H1 (cell line): ENCODE data around the gene IL1RL1. TPM values are rescaled to one million over a fixed set of nuclear protein-coding genes. Genes with fewer than 3 reads are reported as not detected.

ENCODE experiments used
- CTCF ChIA-PET: fragments of 300-600 bp; sonication (Branson Sonifier 250); formaldehyde crosslinking; loops from one replicate; lab custom pipeline; 2021; ENCODE audit not compliant: partially characterized antibody; lab: Charles Lee
- POLR2A ChIA-PET: fragments of 300-600 bp; sonication (Branson Sonifier 250); formaldehyde crosslinking; loops from one replicate; lab custom pipeline; 2021; ENCODE audit warnings: inconsistent platforms; ENCODE audit not compliant: partially characterized antibody; lab: Charles Lee
- DNase-seq, 2 experiments: peaks; one replicate each; pipeline versions ENCODE4 v3.0.0 to v3.0.0-alpha.2; 2010 to 2022; ENCODE audit warnings: low spot score in 2 of 2, low read depth in 1 of 2, mixed read lengths in 1 of 2
- FAIRE-seq: peaks from 2 replicates; lab custom pipeline; 2011; peaks lifted over from hg19 to GRCh38; lab: Jason Lieb, UNC
- H2AFZ ChIP-seq: 2 replicates; pipeline ENCODE4 v1.8.1; 2012; ENCODE audit warnings: low read length, inconsistent platforms
- H2AK5ac ChIP-seq: 2 replicates; pipeline ENCODE4 v1.6.1; 2013; ENCODE audit warnings: low read depth, low read length
- H2BK120ac ChIP-seq: replicated peaks from 2 replicates; pipeline ENCODE3; 2013; ENCODE audit warnings: low read depth, low read length, inconsistent platforms
- H2BK12ac ChIP-seq: 2 replicates; pipeline ENCODE4 v1.6.1; 2013; ENCODE audit warnings: low read depth, low read length
- H2BK15ac ChIP-seq: 2 replicates; pipeline ENCODE4 v1.6.1; 2013; ENCODE audit warnings: low read length
- H2BK20ac ChIP-seq: 2 replicates; pipeline ENCODE4 v1.6.1; 2013; ENCODE audit warnings: low read length
- H2BK5ac ChIP-seq: 2 replicates; pipeline ENCODE4 v1.6.1; 2013; ENCODE audit warnings: low read depth, low read length
- H3K14ac ChIP-seq: 2 replicates; pipeline ENCODE4 v1.6.1; 2013; ENCODE audit warnings: inconsistent platforms; ENCODE audit not compliant: insufficient read length
- H3K18ac ChIP-seq: 2 replicates; pipeline ENCODE4 v1.6.1; 2013; ENCODE audit warnings: low read length; ENCODE audit errors: extremely low read depth
- H3K23ac ChIP-seq: 2 replicates; pipeline ENCODE4 v1.6.1; 2013; ENCODE audit warnings: inconsistent platforms; ENCODE audit not compliant: insufficient read length
- H3K23me2 ChIP-seq: 2 replicates; pipeline ENCODE4 v1.6.1; 2013; ENCODE audit warnings: low read depth, low read length
- H3K27ac ChIP-seq: 2 replicates; pipeline ENCODE4 v1.6.1; 2011; ENCODE audit warnings: low read depth, low read length, inconsistent platforms
- H3K27me3 ChIP-seq, 4 experiments: replicated peaks in 1 of 4; 1 replicate in 1 of 4; 2 replicates in 3 of 4; pipeline versions ENCODE4 v1.6.1 to v1.8.1; 2011 to 2013; ENCODE audit warnings: low read length in 3 of 4, mild to moderate bottlenecking in 3 of 4, inconsistent platforms in 2 of 4, mixed read lengths in 2 of 4, moderate library complexity in 1 of 4; ENCODE audit not compliant: control insufficient read depth in 3 of 4, insufficient read depth in 3 of 4; ENCODE audit errors: extremely low read depth in 1 of 4
- H3K36me3 ChIP-seq, 4 experiments: 2 replicates each; pipeline versions ENCODE4 v1.6.1 to v1.8.1; 2011 to 2013; ENCODE audit warnings: mild to moderate bottlenecking in 4 of 4, low read length in 3 of 4, moderate library complexity in 2 of 4, control low read depth in 1 of 4, inconsistent platforms in 1 of 4; ENCODE audit not compliant: insufficient read depth in 4 of 4, control insufficient read depth in 2 of 4
- H3K4ac ChIP-seq: replicated peaks from 2 replicates; pipeline ENCODE3; 2013; ENCODE audit warnings: low read length, low read depth, mixed read lengths, inconsistent platforms; ENCODE audit not compliant: insufficient read length
- H3K4me1 ChIP-seq, 4 experiments: replicated peaks in 1 of 4; 1 replicate in 1 of 4; 2 replicates in 3 of 4; pipeline versions ENCODE4 v1.6.1 to v1.8.1; 2011 to 2013; ENCODE audit warnings: low read length in 3 of 4, inconsistent platforms in 2 of 4, mixed read lengths in 1 of 4; ENCODE audit not compliant: insufficient read depth in 4 of 4, control insufficient read depth in 3 of 4
- H3K4me2 ChIP-seq, 2 experiments: 2 replicates each; pipeline versions ENCODE4 v1.6.1 to v1.8.1; 2011 to 2013; ENCODE audit warnings: low read depth in 2 of 2, low read length in 2 of 2, control low read depth in 1 of 2, inconsistent platforms in 1 of 2, mild to moderate bottlenecking in 1 of 2; ENCODE audit not compliant: insufficient read depth in 1 of 2
- H3K4me3 ChIP-seq, 4 experiments: fragments of 200-600, 300-600 bp in 1 of 4; sonication (generic), shearing (Covaris generic), sonication (Bioruptor Twin) in 1 of 4; 2 replicates each; pipeline versions ENCODE4 v1.5.1 to v1.8.1; 2011 to 2016; ENCODE audit warnings: low read length in 4 of 4, low read depth in 3 of 4, control low read depth in 2 of 4, inconsistent platforms in 2 of 4, mild to moderate bottlenecking in 2 of 4, mixed read lengths in 1 of 4, moderate library complexity in 1 of 4; ENCODE audit not compliant: insufficient read depth in 2 of 4; ENCODE audit errors: extremely low read depth in 1 of 4
- H3K56ac ChIP-seq: replicated peaks from 2 replicates; pipeline ENCODE3; 2013; ENCODE audit warnings: low read depth, mild to moderate bottlenecking, mixed read lengths, low read length, inconsistent platforms; ENCODE audit not compliant: insufficient read length
- H3K79me1 ChIP-seq: 2 replicates; pipeline ENCODE4 v1.6.1; 2013; ENCODE audit warnings: low read depth, low read length, control low read depth
- H3K79me2 ChIP-seq, 2 experiments: 2 replicates each; pipeline versions ENCODE4 v1.6.1 to v1.8.1; 2012 to 2013; ENCODE audit warnings: low read length in 2 of 2, mild to moderate bottlenecking in 2 of 2, inconsistent platforms in 1 of 2; ENCODE audit not compliant: insufficient read depth in 2 of 2, control insufficient read depth in 1 of 2
- H3K9ac ChIP-seq, 4 experiments: replicated peaks in 1 of 4; 1 replicate in 1 of 4; 2 replicates in 3 of 4; pipeline versions ENCODE4 v1.6.1 to v1.8.1; 2011 to 2013; ENCODE audit warnings: low read depth in 3 of 4, low read length in 3 of 4, control low read depth in 2 of 4, mild to moderate bottlenecking in 2 of 4, moderate library complexity in 2 of 4, inconsistent platforms in 1 of 4; ENCODE audit errors: extremely low read depth in 1 of 4
- H3K9me3 ChIP-seq, 2 experiments: 2 replicates each; pipeline versions ENCODE4 v1.6.1 to v1.8.1; 2012 to 2013; ENCODE audit warnings: mild to moderate bottlenecking in 2 of 2, moderate library complexity in 2 of 2, control low read depth in 1 of 2, inconsistent platforms in 1 of 2, low read depth in 1 of 2, low read length in 1 of 2, mixed read lengths in 1 of 2; ENCODE audit not compliant: insufficient read depth in 2 of 2
- H4K20me1 ChIP-seq, 2 experiments: replicated peaks in 1 of 2; 2 replicates each; pipeline versions ENCODE3 to v1.8.1; 2011 to 2013; ENCODE audit warnings: inconsistent platforms in 2 of 2, low read length in 2 of 2, mild to moderate bottlenecking in 1 of 2; ENCODE audit not compliant: insufficient read depth in 2 of 2, control insufficient read depth in 1 of 2
- H4K5ac ChIP-seq: 2 replicates; pipeline ENCODE4 v1.6.1; 2013; ENCODE audit warnings: low read length, low read depth, mixed read lengths, inconsistent platforms; ENCODE audit not compliant: insufficient read length
- H4K8ac ChIP-seq: 2 replicates; pipeline ENCODE4 v1.8.0; 2013; ENCODE audit warnings: mild to moderate bottlenecking, moderate library complexity, low read length, inconsistent platforms; ENCODE audit not compliant: insufficient read depth; ENCODE audit errors: extremely low read depth
- H4K91ac ChIP-seq: replicated peaks from 2 replicates; pipeline ENCODE3; 2013; ENCODE audit warnings: low read length, mixed read lengths, inconsistent platforms; ENCODE audit not compliant: insufficient read length
- ATF2 ChIP-seq: IDR thresholded peaks from 2 replicates; pipeline ENCODE4 v1.6.1; 2012; ENCODE audit warnings: low read length, inconsistent platforms
- FOSL1 ChIP-seq: IDR thresholded peaks from 2 replicates; pipeline ENCODE4 v1.6.1; 2011; ENCODE audit warnings: mild to moderate bottlenecking, low read depth, low read length, moderate library complexity; ENCODE audit not compliant: insufficient read depth
- JUN ChIP-seq: IDR thresholded peaks from 2 replicates; pipeline ENCODE4 v1.6.1; 2011; ENCODE audit warnings: low read depth, mild to moderate bottlenecking, improper control_type of control experiment, low read length
- KDM4A ChIP-seq: IDR thresholded peaks from one replicate; pipeline ENCODE4 v1.7.1; 2012; ENCODE audit warnings: low read depth, mild to moderate bottlenecking, moderate library complexity, low read length, inconsistent platforms; ENCODE audit not compliant: severe bottlenecking
- NANOG ChIP-seq: IDR thresholded peaks from 2 replicates; pipeline ENCODE4 v1.6.1; 2011; ENCODE audit warnings: low read length, low read depth, mild to moderate bottlenecking, inconsistent platforms; ENCODE audit not compliant: insufficient read depth, poor library complexity, severe bottlenecking
- NRF1 ChIP-seq: IDR thresholded peaks from 2 replicates; pipeline ENCODE4 v1.6.1; 2011; ENCODE audit warnings: mild to moderate bottlenecking, low read depth, low read length, improper control_type of control experiment
- POLR2A ChIP-seq, 2 experiments: IDR thresholded peaks; 1 replicate in 1 of 2; 2 replicates in 1 of 2; pipeline ENCODE4 v1.6.1; 2011; ENCODE audit warnings: low read depth in 2 of 2, low read length in 2 of 2, mild to moderate bottlenecking in 2 of 2; ENCODE audit errors: control extremely low read depth in 1 of 2
- WGBS, 2 experiments: shearing (Covaris generic) in 1 of 2; methylation state at CpG; one replicate each; pipeline versions ENCODE4 v1.1.6 to v1.1.7; 2013 to 2015; ENCODE audit warnings: low lambda C conversion rate in 2 of 2, mixed read lengths in 2 of 2, inconsistent platforms in 1 of 2, low coverage in 1 of 2, missing lambda C conversion rate in 1 of 2; ENCODE audit not compliant: insufficient replicate concordance in 2 of 2, insufficient coverage in 1 of 2, insufficient read length in 1 of 2; ENCODE audit errors: extremely low coverage in 1 of 2, missing lambda C conversion rate in 1 of 2; 5-methylcytosine and 5-hydroxymethylcytosine counted together
- polyA plus RNA-seq, 7 experiments: library from polyadenylated mRNA; depleted of rRNA in 3 of 7; stranded (reverse) in 5 of 7; unstranded in 2 of 7; fragments of >200 nt in 5 of 7; fragments of 200-250 nt in 2 of 7; gene quantifications; 1 replicate in 5 of 7; 2 replicates in 1 of 7; 4 replicates in 1 of 7; pipeline versions ENCODE4 v1.2.1 to v1.2.3, GENCODE V29; 2011 to 2013; ENCODE audit warnings: missing spikeins in 2 of 7, mixed read lengths in 2 of 7
- total RNA-seq: library from RNA; stranded (reverse); fragmentation: NEBNext Ultra II Directional; extraction: Animal tissue kit (Norgen Biotek cat#: 25700); gene quantifications from 2 replicates; pipeline ENCODE4 v1.2.1, GENCODE V29; 2021

The IL1RL1 gene
- total and polyA plus RNA-seq, 2 of the 8 experiments (the other 6 are each of a cell fraction or from before 2014, with no cell fraction given) = not detected

GRCh38 chr2:102399499-102400141 lies 88.3 kb downstream of the IL1RL1 start:
- CTCF ChIA-PET = interaction anchor here (0.6 to 1.1 kb wide), 2 partner anchors 16 to 89 kb away, joined by 3 read pairs; no protein-coding TSS in a partner anchor
- no peak for DNase-seq

More at GRCh38 chr2:102399499-102400141, 88.3 kb downstream of the IL1RL1 start:
- no peak for FAIRE-seq
- WGBS, 2 experiments = 87% methylated on average over 6 of the region's 7 CpGs; no CpG with 5 or more reads in 1 of the 2 experiments
- Histone ChIP-seq H2AK5ac (no peak overlapping the region), H3K4ac (no peak overlapping the region), H2AFZ (no peak overlapping the region), H3K23me2 (no peaks in the 10 kb centered on the region), H2BK120ac (no peak overlapping the region), H4K5ac (no peak overlapping the region), H4K20me1 (no peaks in the 10 kb centered on the region), H2BK20ac (no peak overlapping the region), H3K27ac (no peak overlapping the region), H3K9ac (no peak overlapping the region), H3K4me1 (no peaks in the 10 kb centered on the region), H3K56ac (no peak overlapping the region), H3K36me3 (no peaks in the 10 kb centered on the region), H3K4me3 (no peak overlapping the region), H3K4me2 (no peak overlapping the region), H4K8ac (no peak overlapping the region), H3K14ac (no peak overlapping the region), H3K23ac (no peak overlapping the region), H3K79me2 (no peaks in the 10 kb centered on the region), H3K18ac (no peak overlapping the region), H2BK5ac (no peak overlapping the region), H2BK12ac (no peak overlapping the region), H3K79me1 (no peaks in the 10 kb centered on the region), H3K27me3 (no peaks in the 10 kb centered on the region), H2BK15ac (no peak overlapping the region)
- POLR2A ChIA-PET = no interaction called here
- no peak for TF ChIP-seq JUN
- TF ChIP-seq NRF1 = no peak
- no peak for TF ChIP-seq FOSL1
- no peak for TF ChIP-seq KDM4A
- no peak for TF ChIP-seq POLR2A (IDR thresholded peaks at IDR 0.05; ENCODE audit: control extremely low read depth in 1 of 2, low read depth in 2 of 2, low read length in 2 of 2)
- TF ChIP-seq ATF2 = no peak
- no peak for TF ChIP-seq NANOG
- TF ChIP-seq, all 59 proteins: peak for 0
- Histone ChIP-seq H3K9me3 (no peaks in the 10 kb centered on the region), H4K91ac (no peak overlapping the region)
